Loucy (cell line): ENCODE data around the gene GKN2.

Source experiments
- H2AFZ ChIP-seq: fragments of 200-600 bp; sonication (generic); 2 replicates; pipeline ENCODE4 v1.6.0; 2016; ENCODE audit warnings: antibody characterized with exemption, mild to moderate bottlenecking, low read length, moderate library complexity
- H3F3A ChIP-seq: fragments of 200-600 bp; 2 replicates; pipeline ENCODE4 v1.6.0; 2016; ENCODE audit warnings: antibody characterized with exemption, low read depth, mild to moderate bottlenecking
- H3K27me3 ChIP-seq: fragments of 200-600 bp; sonication (generic); 2 replicates; pipeline ENCODE4 v1.6.1; 2014; ENCODE audit warnings: low read length, mild to moderate bottlenecking; ENCODE audit not compliant: insufficient read depth, poor library complexity, severe bottlenecking
- H3K36me3 ChIP-seq: fragments of 200-600 bp; sonication (generic); 2 replicates; pipeline ENCODE4 v1.6.1; 2016; ENCODE audit warnings: low read length; ENCODE audit not compliant: insufficient read depth
- H3K4me1 ChIP-seq: fragments of 200-600 bp; sonication (generic); 2 replicates; pipeline ENCODE4 v1.5.1; 2014; ENCODE audit warnings: low read length, mild to moderate bottlenecking; ENCODE audit not compliant: insufficient read depth, poor library complexity, severe bottlenecking
- H3K4me2 ChIP-seq: fragments of 200-600 bp; sonication (generic); 2 replicates; pipeline ENCODE4 v1.6.0; 2014; ENCODE audit warnings: antibody characterized with exemption, low read length, low read depth, mild to moderate bottlenecking; ENCODE audit not compliant: poor library complexity, severe bottlenecking
- H3K4me3 ChIP-seq: fragments of 200-600 bp; sonication (generic); 2 replicates; pipeline ENCODE4 v1.5.1; 2014; ENCODE audit warnings: low read length, mild to moderate bottlenecking, mixed read lengths; ENCODE audit not compliant: poor library complexity, severe bottlenecking
- H3K79me2 ChIP-seq: fragments of 200-600 bp; sonication (generic); 2 replicates; pipeline ENCODE4 v1.6.1; 2014; ENCODE audit warnings: low read length; ENCODE audit not compliant: insufficient read depth
- H3K9ac ChIP-seq: fragments of 200-600 bp; sonication (generic); 2 replicates; pipeline ENCODE4 v1.6.0; 2014; ENCODE audit warnings: mild to moderate bottlenecking, low read depth, low read length, moderate library complexity; ENCODE audit not compliant: poor library complexity, severe bottlenecking
- H3K9me2 ChIP-seq: fragments of 200-600 bp; sonication (generic); replicated peaks from 2 replicates; pipeline ENCODE4 v1.6.1; 2016; ENCODE audit warnings: low read depth, low read length, mixed read lengths
- H3K9me3 ChIP-seq: fragments of 200-600 bp; sonication (generic); 2 replicates; pipeline ENCODE4 v1.6.1; 2014; ENCODE audit warnings: mild to moderate bottlenecking, antibody characterized with exemption, low read length, low read depth; ENCODE audit not compliant: insufficient read depth
- H4K20me1 ChIP-seq: fragments of 200-600 bp; sonication (generic); 2 replicates; pipeline ENCODE4 v1.6.0; 2014; ENCODE audit warnings: antibody characterized with exemption, low read length, mild to moderate bottlenecking; ENCODE audit not compliant: insufficient read depth, poor library complexity, severe bottlenecking
- CTCF ChIP-seq: fragments of 200-600 bp; sonication (generic); conservative IDR thresholded peaks from 2 replicates; pipeline ENCODE4 v1.5.1; 2014; ENCODE audit warnings: mild to moderate bottlenecking, antibody characterized with exemption, low read length
- EZH2phosphoT487 ChIP-seq: fragments of 200-600 bp; IDR thresholded peaks from 2 replicates; pipeline ENCODE4 v1.6.1; 2018; ENCODE audit warnings: antibody characterized with exemption, mild to moderate bottlenecking, moderate library complexity, borderline replicate concordance

Gene GKN2

DNA sequence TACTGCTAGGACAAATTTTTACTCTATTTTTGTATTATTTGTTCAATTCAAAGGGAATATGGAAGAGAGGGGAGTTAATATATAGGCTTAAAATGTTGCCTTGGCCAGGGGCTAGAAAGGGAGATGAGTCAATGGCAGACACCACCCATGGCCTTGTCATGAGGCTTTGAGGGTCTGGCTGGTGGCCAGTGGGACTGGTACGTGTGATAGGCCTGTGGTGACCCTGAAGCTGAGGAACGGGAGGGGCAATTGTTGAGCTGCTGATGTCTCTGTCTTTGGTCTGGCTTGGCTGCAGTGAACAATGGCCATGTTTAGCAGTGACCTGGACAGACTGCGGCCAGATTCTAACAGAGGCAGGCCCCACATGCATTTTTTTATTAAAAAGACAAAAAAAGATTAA, 40.2 kb upstream of the GKN2 start:
- Histone ChIP-seq H3K4me2 (no peak overlapping the region), H3K9ac (no peak overlapping the region), H2AFZ (no peak overlapping the region), H3K27me3 (no peaks in the 10 kb centered on the region), H3K9me2 (no peaks in the 10 kb centered on the region), H3K4me3 (no peak overlapping the region), H4K20me1 (no peaks in the 10 kb centered on the region), H3K9me3 (no peaks in the 10 kb centered on the region), H3K36me3 (no peaks in the 10 kb centered on the region), H3F3A (no peaks in the 10 kb centered on the region), H3K79me2 (no peaks in the 10 kb centered on the region), H3K4me1 (no peaks in the 10 kb centered on the region)
- no peak for TF ChIP-seq EZH2phosphoT487
- TF ChIP-seq CTCF: no peak

DNA sequence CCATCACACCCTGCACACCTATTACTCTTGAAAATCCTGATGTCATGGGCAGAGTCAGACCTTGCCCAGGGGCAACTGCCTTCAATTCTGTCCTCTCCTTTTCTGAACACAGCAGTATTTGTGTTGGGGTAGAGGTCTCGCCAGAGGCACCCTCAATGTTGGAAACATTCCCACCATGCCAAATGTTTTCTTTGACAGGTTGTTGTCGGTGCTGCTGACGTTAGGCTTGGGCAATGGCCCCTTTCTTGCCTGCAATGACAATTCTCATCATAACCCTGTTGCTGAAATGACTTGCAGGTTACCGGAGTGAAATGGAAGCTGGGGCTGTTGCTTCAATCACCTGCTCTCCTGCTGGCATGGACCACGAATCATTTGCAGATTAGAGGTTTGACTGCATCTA, 39.6 kb upstream of the GKN2 start:
- Histone ChIP-seq H3K9me2 (no peaks in the 10 kb centered on the region), H3K79me2 (no peaks in the 10 kb centered on the region), H3K9me3 (no peaks in the 10 kb centered on the region), H3K27me3 (no peaks in the 10 kb centered on the region), H4K20me1 (no peaks in the 10 kb centered on the region), H3F3A (no peaks in the 10 kb centered on the region), H2AFZ (no peak overlapping the region), H3K4me2 (no peak overlapping the region), H3K36me3 (no peaks in the 10 kb centered on the region), H3K9ac (no peak overlapping the region), H3K4me3 (no peak overlapping the region), H3K4me1 (no peaks in the 10 kb centered on the region)
- TF ChIP-seq EZH2phosphoT487 (no peak), CTCF (no peak)

- no peaks in the 10 kb centered on the region for H3K9me3 ChIP-seq
- no peak overlapping the region for H2AFZ ChIP-seq
- no peaks in the 10 kb centered on the region for H3K36me3 ChIP-seq
- H3K4me2 ChIP-seq: no peak overlapping the region
- H3K79me2 ChIP-seq: no peaks in the 10 kb centered on the region
- no peaks in the 10 kb centered on the region for H4K20me1 ChIP-seq
- no peaks in the 10 kb centered on the region for H3K4me1 ChIP-seq
- H3K9me2 ChIP-seq: no peaks in the 10 kb centered on the region
- H3K27me3 ChIP-seq: no peaks in the 10 kb centered on the region
- TF ChIP-seq CTCF (no peak), EZH2phosphoT487 (no peak)
- H3K9ac ChIP-seq: no peak overlapping the region
- no peak overlapping the region for H3K4me3 ChIP-seq
- no peaks in the 10 kb centered on the region for H3F3A ChIP-seq
Observed at GRCh38 chr2:68989035-68989434, 36.3 kb upstream of the GKN2 start.
